HepG2 (cell line): Measurements from ENCODE around the gene KCNJ6. TPM values are rescaled to one million over a fixed set of nuclear protein-coding genes. Genes with fewer than 3 reads are reported as not detected.

Experiments used
- ATAC-seq: fragments of 200-7000 bp; cut with Tn5 transposase; 3 replicates; pipeline ENCODE4 v1.9.1; 2020; ENCODE audit warnings: mild to moderate bottlenecking, moderate library complexity
- BruUV-seq: library from RNA; stranded (reverse); fragments of 400-500 nt; replicated peaks from 2 replicates; lab custom pipeline; 2021; lab: Mats Ljungman, UMichigan
- CTCF ChIA-PET: fragments of 300-600 bp; formaldehyde crosslinking; extraction: SDS; loops from one replicate; lab custom pipeline; 2021; ENCODE audit warnings: low total read pairs, inconsistent platforms, low intra/inter-chr PET ratio; lab: Yijun Ruan, JAX
- POLR2A ChIA-PET: fragments of 350-600 bp; sonication (Branson Sonifier 250); formaldehyde crosslinking; loops from one replicate; lab custom pipeline; 2020; ENCODE audit warnings: antibody characterized with exemption, inconsistent platforms; lab: Yijun Ruan, JAX
- DNase-seq: peaks from one replicate; pipeline ENCODE4 v3.0.0-alpha.2; 2015; ENCODE audit warnings: low spot score
- FAIRE-seq: peaks from 3 replicates; lab custom pipeline; 2011; peaks lifted over from hg19 to GRCh38; lab: Jason Lieb, UNC
- H2AFZ ChIP-seq: one replicate; pipeline ENCODE4 v1.6.1; 2011; ENCODE audit warnings: low read length, inconsistent platforms
- H3K27ac ChIP-seq: fragments of 300-600 bp; 3 replicates; pipeline ENCODE4 v1.8.0; 2011; ENCODE audit warnings: mixed run types, mild to moderate bottlenecking, mixed read lengths, low read length, inconsistent platforms; ENCODE audit not compliant: insufficient read depth; ENCODE audit errors: extremely low read length
- H3K27me3 ChIP-seq, 2 experiments: fragments of 200-600 bp in 1 of 2; 2 replicates in 1 of 2; 3 replicates in 1 of 2; pipeline versions ENCODE4 v1.6.0 to v1.8.0; 2011; ENCODE audit warnings: low read length in 2 of 2, mild to moderate bottlenecking in 2 of 2, moderate library complexity in 2 of 2, inconsistent platforms in 1 of 2; ENCODE audit not compliant: insufficient read depth in 2 of 2, control insufficient read depth in 1 of 2
- H3K36me3 ChIP-seq, 2 experiments: fragments of 200-600 bp in 1 of 2; replicated peaks in 1 of 2; 2 replicates in 1 of 2; 3 replicates in 1 of 2; pipeline versions ENCODE4 v1.5.1 to v1.8.0; 2011; ENCODE audit warnings: low read length in 2 of 2, inconsistent platforms in 1 of 2; ENCODE audit not compliant: insufficient read depth in 2 of 2, control insufficient read depth in 1 of 2
- H3K4me1 ChIP-seq: 2 replicates; pipeline ENCODE4 v1.5.1; 2012; ENCODE audit warnings: low read length, inconsistent platforms; ENCODE audit not compliant: insufficient read depth
- H3K4me2 ChIP-seq: 2 replicates; pipeline ENCODE4 v1.6.0; 2011; ENCODE audit warnings: low read depth, low read length, inconsistent platforms
- H3K4me3 ChIP-seq, 3 experiments: fragments of 200-600 bp in 1 of 3; sonication (generic), shearing (Covaris generic) in 1 of 3; replicated peaks in 1 of 3; 2 replicates each; pipeline ENCODE4 v1.5.1; 2011 to 2016; ENCODE audit warnings: low read length in 3 of 3, inconsistent platforms in 2 of 3, low read depth in 2 of 3, mild to moderate bottlenecking in 2 of 3, control low read depth in 1 of 3, mixed read lengths in 1 of 3; ENCODE audit not compliant: insufficient read depth in 1 of 3
- H3K79me2 ChIP-seq: one replicate; pipeline ENCODE4 v1.6.1; 2011; ENCODE audit warnings: low read length, inconsistent platforms; ENCODE audit not compliant: insufficient read depth
- H3K9ac ChIP-seq: 2 replicates; pipeline ENCODE4 v1.6.0; 2011; ENCODE audit warnings: mild to moderate bottlenecking, low read depth, low read length, inconsistent platforms; ENCODE audit not compliant: insufficient read depth
- H3K9me3 ChIP-seq: 2 replicates; pipeline ENCODE4 v1.5.1; 2012; ENCODE audit warnings: mild to moderate bottlenecking, low read length
- H4K20me1 ChIP-seq: 2 replicates; pipeline ENCODE4 v1.6.0; 2011; ENCODE audit warnings: inconsistent platforms, mild to moderate bottlenecking, low read length, moderate library complexity; ENCODE audit not compliant: insufficient read depth
- AKAP8 ChIP-seq: sonication (generic); formaldehyde crosslinking; IDR thresholded peaks from 2 replicates; pipeline ENCODE4 v1.5.1; 2020; ENCODE audit warnings: mild to moderate bottlenecking, missing genetic modification reagents
- ASH2L ChIP-seq: fragments of 300-600, 200-600 bp; sonication (generic); IDR thresholded peaks from 2 replicates; pipeline ENCODE4 v1.7.0; 2017; ENCODE audit warnings: low read depth, mild to moderate bottlenecking, moderate library complexity, mixed read lengths, low read length; ENCODE audit not compliant: insufficient read length
- ATF7-NPFF ChIP-seq: sonication (generic); formaldehyde crosslinking; IDR thresholded peaks from 2 replicates; pipeline ENCODE4 v1.8.1; 2023; ENCODE audit warnings: mild to moderate bottlenecking, low read depth, missing genetic modification reagents, moderate library complexity
- MXD3 ChIP-seq: IDR thresholded peaks from 2 replicates; pipeline ENCODE4 v1.6.1; 2016; ENCODE audit warnings: mild to moderate bottlenecking, missing biosample characterization, missing genetic modification reagents
- ZBTB34 ChIP-seq: sonication (generic); formaldehyde crosslinking; IDR thresholded peaks from 2 replicates; pipeline ENCODE4 v1.8.0; 2022; ENCODE audit warnings: mild to moderate bottlenecking, missing genetic modification reagents
- ZHX2 ChIP-seq, 2 experiments: sonication (generic) in 1 of 2; formaldehyde crosslinking in 1 of 2; IDR thresholded peaks; 2 replicates each; pipeline versions ENCODE4 v1.6.1 to v1.9.0; 2014 to 2022; ENCODE audit warnings: antibody characterized with exemption in 1 of 2, borderline replicate concordance in 1 of 2, inconsistent platforms in 1 of 2, low read depth in 1 of 2, missing genetic modification reagents in 1 of 2
- ZNF30 ChIP-seq: sonication (generic); formaldehyde crosslinking; IDR thresholded peaks from 2 replicates; pipeline ENCODE4 v1.5.0; 2020; ENCODE audit warnings: mild to moderate bottlenecking, missing genetic modification reagents
- ZNF556 ChIP-seq: sonication (generic); formaldehyde crosslinking; IDR thresholded peaks from 2 replicates; pipeline ENCODE4 v1.4.0; 2020; ENCODE audit warnings: mild to moderate bottlenecking, missing genetic modification reagents, borderline replicate concordance
- WGBS: methylation state at CpG from one replicate; pipeline ENCODE4 v1.1.6; 2017; ENCODE audit warnings: low lambda C conversion rate; 5-methylcytosine and 5-hydroxymethylcytosine counted together
- in situ Hi-C: cut with HindIII; loops from 2 replicates; pipeline ENCODE4 v1.10.0; 2017; ENCODE audit warnings: low pct_unique_long_range_greater_than_20kb; ENCODE audit not compliant: extremely low pct_ligation_motif_present
- intact Hi-C: fragments of 100-400 bp; cut with micrococcal nuclease; formaldehyde crosslinking; loops from one replicate; pipeline ENCODE4 v1.10.0; 2022; ENCODE audit not compliant: unreplicated experiment
- polyA plus RNA-seq, 8 experiments: library from polyadenylated mRNA; depleted of rRNA in 3 of 8; stranded (reverse) in 7 of 8; unstranded in 1 of 8; fragments of >200 nt; fragmentation: Illumina TruSeq in 4 of 8; extraction: Trizol in 4 of 8; gene quantifications; 2 replicates each; pipeline versions ENCODE4 v1.2.1 to v1.2.3, GENCODE V29; 2011 to 2016; ENCODE audit warnings: low read depth in 4 of 8, missing spikeins in 1 of 8, mixed read lengths in 1 of 8; ENCODE audit not compliant: insufficient read depth in 1 of 8
- total RNA-seq, 5 experiments: library from RNA; depleted of rRNA; stranded (reverse); fragments of >200 nt; fragmentation: Illumina TruSeq; extraction: Trizol; gene quantifications; 2 replicates each; pipeline ENCODE4 v1.2.3, GENCODE V29; 2016; ENCODE audit warnings: low read depth in 1 of 5

KCNJ6 gene
- total and polyA plus RNA-seq, 2 of the 13 experiments (the other 11 are each of a cell fraction or from before 2014, with no cell fraction given): not detected

- no peak for DNase-seq
- ChIA-PET CTCF (no interaction called here), POLR2A (no interaction called here)
- Histone ChIP-seq H4K20me1 (no peaks in the 10 kb centered on the region), H3K9me3 (no peaks in the 10 kb centered on the region), H3K27ac (no peak overlapping the region), H2AFZ (no peak overlapping the region), H3K4me1 (no peaks in the 10 kb centered on the region), H3K79me2 (no peaks in the 10 kb centered on the region), H3K4me2 (no peak overlapping the region), H3K36me3 (no peaks in the 10 kb centered on the region), H3K4me3 (no peak overlapping the region), H3K9ac (no peak overlapping the region), H3K27me3 (no peaks in the 10 kb centered on the region; a peak in 1 of 5 replicates)
- 30% methylated on average over 11 of the region's 11 CpGs for WGBS
- in situ Hi-C loops (no loop called here), intact Hi-C loops (no loop called here)
- no TSS peak for BruUV-seq
- FAIRE-seq: no peak
- TF ChIP-seq ATF7-NPFF (CRISPR knock-in tag) (no peak), AKAP8 (no peak), ZBTB34 (CRISPR knock-in tag) (no peak), MXD3 (CRISPR knock-in tag) (no peak), ZNF30 (CRISPR knock-in tag) (no peak), ZNF556 (CRISPR knock-in tag) (no peak), ASH2L (no peak), ZHX2 (IDR thresholded peaks at IDR 0.05; ENCODE audit: low read depth) (no peak), ZHX2 (CRISPR knock-in tag; IDR thresholded peaks at IDR 0.05; ENCODE audit: borderline replicate concordance) (no peak)
- no peak for ATAC-seq
Measured at GRCh38 chr21:37757606-37758376, 158.5 kb downstream of the KCNJ6 start.
